ENCODE data around the gene SPOCK2.

GRCh38 chr10:72088889-72089575 is 681 bp upstream of the SPOCK2 start:
- TF ChIP-seq POLR2AphosphoS5 (IDR thresholded peaks at IDR 0.05): no peak
- TF ChIP-seq CTCF (IDR thresholded peaks at IDR 0.05): no peak
- no peak for TF ChIP-seq POLR2A (IDR thresholded peaks at IDR 0.05)
